ENCODE results near the gene TENT4A.

DNA sequence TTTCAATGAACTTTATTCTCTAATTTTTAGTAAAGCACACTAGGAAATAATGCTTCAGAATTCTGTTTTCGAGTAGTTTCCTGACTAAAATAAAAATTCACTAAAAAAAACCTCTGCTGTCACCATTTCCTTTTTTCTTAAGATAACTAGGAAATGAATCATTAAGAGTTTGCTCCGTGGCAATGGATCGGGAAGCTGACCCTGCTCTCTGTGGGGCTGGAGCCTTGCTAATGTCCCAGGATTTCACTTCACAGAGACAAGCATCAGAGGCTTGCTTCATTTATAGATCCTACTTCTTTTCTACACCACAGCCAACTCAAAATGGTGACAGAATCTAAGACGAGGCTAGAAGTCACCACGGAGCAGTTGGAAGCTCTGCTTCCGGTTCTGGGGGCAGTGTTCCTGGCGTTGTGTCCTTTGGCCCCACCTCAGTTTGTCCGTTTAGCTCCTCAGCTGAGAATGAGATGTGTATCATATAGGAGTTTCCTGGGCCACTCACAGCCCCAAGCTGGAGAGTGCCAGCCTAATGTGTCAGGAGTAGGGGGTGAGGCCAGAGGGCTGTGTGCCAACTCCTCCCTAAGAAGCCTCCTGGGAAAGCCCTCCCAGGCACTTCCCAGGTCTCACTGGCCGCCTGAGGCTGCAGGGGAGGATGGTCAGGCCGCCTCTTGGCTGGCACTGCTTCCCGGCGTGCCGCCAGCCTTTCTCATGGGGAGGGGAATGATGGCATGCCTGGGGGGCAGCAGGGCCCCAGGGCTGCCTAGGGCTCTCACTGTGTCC lies 19.6 kb downstream of the TENT4A start:
- TF ChIP-seq CTCF (IDR thresholded peaks at IDR 0.05) (no peak), POLR2A (IDR thresholded peaks at IDR 0.05) (no peak)
